KMS-11 (cell line): ENCODE results near the gene BPIFA1.

Experiments
- H2AFZ ChIP-seq: fragments of 200-600 bp; sonication (generic); 2 replicates; pipeline ENCODE4 v1.6.1; 2016; ENCODE audit warnings: antibody characterized with exemption, mixed run types, low read depth
- H3K27ac ChIP-seq: fragments of 200-600 bp; sonication (generic); 2 replicates; pipeline ENCODE4 v1.6.1; 2016; ENCODE audit warnings: mild to moderate bottlenecking, mixed run types
- H3K27me3 ChIP-seq: fragments of 200-600 bp; sonication (generic); 2 replicates; pipeline ENCODE4 v1.6.1; 2017; ENCODE audit warnings: mild to moderate bottlenecking, low read depth, mixed run types, moderate library complexity; ENCODE audit not compliant: insufficient read depth
- H3K36me3 ChIP-seq: fragments of 200-600 bp; sonication (generic); 2 replicates; pipeline ENCODE4 v1.6.1; 2017; ENCODE audit warnings: mild to moderate bottlenecking, mixed run types; ENCODE audit not compliant: insufficient read depth
- H3K4me1 ChIP-seq: fragments of 200-600 bp; sonication (generic); 2 replicates; pipeline ENCODE4 v1.6.1; 2016; ENCODE audit warnings: mild to moderate bottlenecking, low read depth, mixed run types; ENCODE audit not compliant: poor library complexity, severe bottlenecking
- H3K4me2 ChIP-seq: fragments of 200-600 bp; sonication (generic); 2 replicates; pipeline ENCODE4 v1.7.0; 2016; ENCODE audit warnings: mild to moderate bottlenecking, mixed run types
- H3K4me3 ChIP-seq: fragments of 200-600 bp; sonication (generic); IDR thresholded peaks from 2 replicates; pipeline ENCODE4 v1.6.1; 2017; ENCODE audit warnings: low read depth, low read length, mixed read lengths; ENCODE audit not compliant: insufficient read depth
- H3K79me2 ChIP-seq: fragments of 200-600 bp; sonication (generic); 2 replicates; pipeline ENCODE4 v1.6.1; 2016; ENCODE audit warnings: low read depth, mixed run types; ENCODE audit not compliant: insufficient read depth
- H3K9ac ChIP-seq: fragments of 200-600 bp; sonication (generic); 2 replicates; pipeline ENCODE4 v1.6.1; 2016; ENCODE audit warnings: mild to moderate bottlenecking, mixed run types
- H4K20me1 ChIP-seq: fragments of 200-600 bp; sonication (generic); 2 replicates; pipeline ENCODE4 v1.6.1; 2016; ENCODE audit warnings: mild to moderate bottlenecking, mixed run types; ENCODE audit not compliant: insufficient read depth
- TF ChIP-seq, protein P1 (sequence below): fragments of 200-600 bp; sonication (generic); conservative IDR thresholded peaks from 2 replicates; pipeline ENCODE4 v1.6.1; 2017; ENCODE audit warnings: low read depth, mild to moderate bottlenecking, antibody characterized with exemption, low read length, moderate library complexity, mixed read lengths

The BPIFA1 gene

DNA sequence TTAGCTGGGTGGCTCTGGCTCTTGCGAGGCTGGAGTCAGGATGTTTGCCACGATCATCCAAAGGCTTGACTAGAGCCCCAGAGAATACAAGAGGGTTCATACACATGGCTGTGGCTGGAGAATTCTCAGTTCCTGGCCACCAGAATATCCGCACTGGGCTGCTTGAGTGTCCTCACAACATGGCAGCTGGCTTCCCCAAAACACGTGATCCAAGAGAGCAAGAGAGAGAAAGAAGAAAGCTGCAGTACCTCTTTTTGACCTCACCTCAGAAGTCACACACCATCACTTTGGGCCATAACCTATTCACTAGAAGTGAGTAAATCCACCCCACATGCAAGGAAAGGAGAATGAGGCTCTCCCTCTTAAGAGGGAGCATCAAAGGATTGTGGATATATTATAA lies 25.7 kb downstream of the BPIFA1 start:
- Histone ChIP-seq H2AFZ (no peak overlapping the region), H3K4me3 (no peak overlapping the region), H3K27ac (no peak overlapping the region), H3K27me3 (no peaks in the 10 kb centered on the region), H3K9ac (no peak overlapping the region), H3K79me2 (no peaks in the 10 kb centered on the region), H4K20me1 (no peaks in the 10 kb centered on the region), H3K4me2 (no peak overlapping the region), H3K36me3 (no peaks in the 10 kb centered on the region), H3K4me1 (no peaks in the 10 kb centered on the region)
- TF ChIP-seq, protein P1, sequence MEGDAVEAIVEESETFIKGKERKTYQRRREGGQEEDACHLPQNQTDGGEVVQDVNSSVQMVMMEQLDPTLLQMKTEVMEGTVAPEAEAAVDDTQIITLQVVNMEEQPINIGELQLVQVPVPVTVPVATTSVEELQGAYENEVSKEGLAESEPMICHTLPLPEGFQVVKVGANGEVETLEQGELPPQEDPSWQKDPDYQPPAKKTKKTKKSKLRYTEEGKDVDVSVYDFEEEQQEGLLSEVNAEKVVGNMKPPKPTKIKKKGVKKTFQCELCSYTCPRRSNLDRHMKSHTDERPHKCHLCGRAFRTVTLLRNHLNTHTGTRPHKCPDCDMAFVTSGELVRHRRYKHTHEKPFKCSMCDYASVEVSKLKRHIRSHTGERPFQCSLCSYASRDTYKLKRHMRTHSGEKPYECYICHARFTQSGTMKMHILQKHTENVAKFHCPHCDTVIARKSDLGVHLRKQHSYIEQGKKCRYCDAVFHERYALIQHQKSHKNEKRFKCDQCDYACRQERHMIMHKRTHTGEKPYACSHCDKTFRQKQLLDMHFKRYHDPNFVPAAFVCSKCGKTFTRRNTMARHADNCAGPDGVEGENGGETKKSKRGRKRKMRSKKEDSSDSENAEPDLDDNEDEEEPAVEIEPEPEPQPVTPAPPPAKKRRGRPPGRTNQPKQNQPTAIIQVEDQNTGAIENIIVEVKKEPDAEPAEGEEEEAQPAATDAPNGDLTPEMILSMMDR: no peak

GRCh38 chr20:33262658-33263065 lies 26.9 kb downstream of the BPIFA1 start:
- no peaks in the 10 kb centered on the region for H3K4me1 ChIP-seq

DNA sequence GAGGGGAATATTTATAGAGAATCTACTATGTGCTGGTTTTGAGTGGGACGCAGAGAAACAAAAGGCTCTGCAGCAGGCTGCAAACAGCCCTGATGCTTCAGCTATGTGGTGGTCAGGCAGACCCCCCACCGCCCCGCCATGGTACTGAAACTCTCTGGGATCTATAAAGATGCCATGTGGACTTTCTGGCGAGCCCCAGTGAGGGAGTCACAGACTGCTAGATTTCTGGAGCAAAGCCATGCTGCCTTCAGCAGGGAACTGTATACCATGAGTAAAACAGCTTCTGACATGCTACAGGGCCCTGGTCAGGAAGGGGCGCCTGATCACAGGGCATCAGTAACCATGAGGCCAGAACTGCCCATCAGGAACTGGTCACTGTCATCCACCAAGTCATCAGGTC lies 28.0 kb downstream of the BPIFA1 start:
- no peak overlapping the region for H3K9ac ChIP-seq
- H4K20me1 ChIP-seq: no peaks in the 10 kb centered on the region
- H2AFZ ChIP-seq: no peak overlapping the region
- no peaks in the 10 kb centered on the region for H3K4me1 ChIP-seq
- no peak overlapping the region for H3K4me2 ChIP-seq
- no peaks in the 10 kb centered on the region for H3K79me2 ChIP-seq
- TF ChIP-seq, protein P1: no peak
- no peak overlapping the region for H3K27ac ChIP-seq
- no peaks in the 10 kb centered on the region for H3K27me3 ChIP-seq
- H3K4me3 ChIP-seq: no peak overlapping the region
- no peaks in the 10 kb centered on the region for H3K36me3 ChIP-seq

More at GRCh38 chr20:33262658-33263065, 26.9 kb downstream of the BPIFA1 start:
- Histone ChIP-seq H3K4me2 (no peak overlapping the region), H3K79me2 (no peaks in the 10 kb centered on the region), H3K36me3 (no peaks in the 10 kb centered on the region), H3K27ac (no peak overlapping the region), H3K9ac (no peak overlapping the region), H3K27me3 (no peaks in the 10 kb centered on the region), H3K4me3 (no peak overlapping the region), H4K20me1 (no peaks in the 10 kb centered on the region), H2AFZ (no peak overlapping the region)
- TF ChIP-seq, protein P1: 0 out of 2 replicates have a peak, but pooled peaks have one; percentile 16

- H2AFZ ChIP-seq: no peak overlapping the region
- H3K4me3 ChIP-seq: no peak overlapping the region
- no peaks in the 10 kb centered on the region for H3K36me3 ChIP-seq
- no peak overlapping the region for H3K4me2 ChIP-seq
- no peak overlapping the region for H3K9ac ChIP-seq
- TF ChIP-seq, protein P1: no peak
- H3K27ac ChIP-seq: no peak overlapping the region
- H3K79me2 ChIP-seq: no peaks in the 10 kb centered on the region
- H3K4me1 ChIP-seq: no peaks in the 10 kb centered on the region
- H3K27me3 ChIP-seq: no peaks in the 10 kb centered on the region
- H4K20me1 ChIP-seq: no peaks in the 10 kb centered on the region
Measured at GRCh38 chr20:33267701-33268100, 31.9 kb downstream of the BPIFA1 start.
